Endodermal cell (in vitro differentiated cells): ENCODE measurements around the gene SH3TC1. TPM values are rescaled to one million over a fixed set of nuclear protein-coding genes. Genes with fewer than 3 reads are reported as not detected.

Source experiments
- DNase-seq: peaks from one replicate; pipeline ENCODE4 v3.0.0-alpha.2; 2017
- H3K27ac ChIP-seq: 2 replicates; pipeline ENCODE4 v1.5.1; 2013; ENCODE audit warnings: mild to moderate bottlenecking, low read depth, low read length, moderate library complexity
- H3K27me3 ChIP-seq: 2 replicates; pipeline ENCODE4 v1.6.1; 2013; ENCODE audit warnings: mild to moderate bottlenecking, low read length, moderate library complexity; ENCODE audit not compliant: insufficient read depth, control insufficient read depth, poor library complexity, severe bottlenecking
- H3K36me3 ChIP-seq: 2 replicates; pipeline ENCODE4 v1.7.0; 2013; ENCODE audit warnings: mild to moderate bottlenecking, low read length, moderate library complexity; ENCODE audit not compliant: control insufficient read depth, insufficient read depth
- H3K4me1 ChIP-seq: one replicate; pipeline ENCODE4 v1.7.0; 2013; ENCODE audit warnings: low read length; ENCODE audit not compliant: control insufficient read depth, insufficient read depth
- H3K4me3 ChIP-seq: 2 replicates; pipeline ENCODE4 v1.5.1; 2013; ENCODE audit warnings: mild to moderate bottlenecking, low read length, moderate library complexity
- H3K9ac ChIP-seq: 2 replicates; pipeline ENCODE4 v1.6.1; 2013; ENCODE audit warnings: mild to moderate bottlenecking, low read length, moderate library complexity; ENCODE audit not compliant: poor library complexity, severe bottlenecking; ENCODE audit errors: extremely low read depth
- H3K9me3 ChIP-seq: 2 replicates; pipeline ENCODE4 v1.6.1; 2013; ENCODE audit warnings: mild to moderate bottlenecking, low read length, moderate library complexity; ENCODE audit not compliant: control insufficient read depth
- H3K27ac Mint-ChIP-seq: 2 replicates; pipeline ENCODE4 v1.8.0; 2020; ENCODE audit warnings: mixed read lengths
- H3K27me3 Mint-ChIP-seq: 2 replicates; pipeline ENCODE4 v1.8.0; 2021; ENCODE audit warnings: mild to moderate bottlenecking, mixed read lengths; ENCODE audit not compliant: insufficient read depth
- H3K36me3 Mint-ChIP-seq: 2 replicates; pipeline ENCODE4 v1.8.0; 2020; ENCODE audit warnings: low read depth, mixed read lengths
- H3K4me1 Mint-ChIP-seq: 2 replicates; pipeline ENCODE4 v1.8.0; 2020; ENCODE audit warnings: mixed read lengths
- H3K4me3 Mint-ChIP-seq: 2 replicates; pipeline ENCODE4 v1.8.0; 2020; ENCODE audit warnings: mild to moderate bottlenecking, moderate library complexity, mixed read lengths
- H3K9me3 Mint-ChIP-seq: 2 replicates; pipeline ENCODE4 v1.8.0; 2020; ENCODE audit warnings: mild to moderate bottlenecking, mixed read lengths
- WGBS, 2 experiments: methylation state at CpG; one replicate each; pipeline versions ENCODE4 v1.1.5 to v1.1.7; 2013; ENCODE audit warnings: missing lambda C conversion rate in 2 of 2, mixed read lengths in 1 of 2; ENCODE audit not compliant: insufficient coverage in 1 of 2, insufficient read length in 1 of 2; 5-methylcytosine and 5-hydroxymethylcytosine counted together
- total RNA-seq, 2 donors: library from RNA; stranded (reverse); fragmentation: NEBNext Ultra II Directional in 1 of 2; extraction: Animal tissue kit (Norgen Biotek cat#: 25700) in 1 of 2; gene quantifications; 2 replicates in 1 of 2; 3 replicates in 1 of 2; pipeline ENCODE4 v1.2.1, GENCODE V29; 2021
- TF ChIP-seq, protein P1 (sequence below): fragments of 200-600 bp; sonication (generic); conservative IDR thresholded peaks from 2 replicates; pipeline ENCODE4 v1.5.0; 2021; ENCODE audit warnings: antibody characterized with exemption, mild to moderate bottlenecking

The SH3TC1 gene
- total RNA-seq, 2 donors from 2014 or later: 1.9 to 2.6 TPM

DNA sequence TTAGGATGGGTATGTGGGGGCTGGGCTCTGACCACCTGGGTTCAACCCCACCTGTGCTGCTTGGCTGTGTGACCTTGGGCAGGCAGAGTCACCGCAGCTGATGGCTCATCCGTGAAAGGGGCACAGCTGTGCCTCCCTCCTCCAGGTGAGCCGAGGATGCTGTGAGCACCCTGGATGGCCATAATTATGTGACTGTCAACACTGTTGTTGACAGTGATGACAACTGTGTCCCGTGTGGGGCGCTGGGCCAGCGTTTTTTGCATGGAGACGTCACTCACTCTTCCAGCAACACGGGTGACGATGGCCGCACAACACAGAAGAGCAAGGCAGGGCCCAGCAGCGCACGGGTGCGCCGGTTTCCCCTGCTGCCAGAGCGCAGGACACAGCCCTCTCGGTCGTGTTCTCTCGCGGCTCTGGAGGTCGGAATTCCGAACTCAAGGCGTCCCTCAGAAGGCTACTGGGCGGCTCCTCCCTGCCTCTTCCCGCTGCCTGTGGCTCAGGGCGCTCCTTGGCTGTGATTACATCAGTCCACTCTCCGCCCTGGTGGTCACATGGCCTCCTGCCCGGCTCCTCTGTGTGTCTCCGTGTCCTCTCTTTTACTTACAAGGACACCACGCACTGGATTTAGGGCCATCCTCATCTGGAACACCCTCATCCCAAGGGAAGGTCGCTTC, 1.3 kb downstream of the SH3TC1 start:
- H3K9ac ChIP-seq: no peak overlapping the region
- DNase-seq: no peak
- Mint-ChIP-seq H3K27ac (no peak overlapping the region), H3K4me1 (peaks cover 1% of the 10 kb centered on the region), H3K9me3 (no peaks in the 10 kb centered on the region), H3K36me3 (no peaks in the 10 kb centered on the region), H3K27me3 (no peaks in the 10 kb centered on the region), H3K4me3 (no peak overlapping the region)
- H3K36me3 ChIP-seq: no peaks in the 10 kb centered on the region
- H3K9me3 ChIP-seq: no peaks in the 10 kb centered on the region
- no peak overlapping the region for H3K4me3 ChIP-seq
- WGBS, 2 experiments: 89 to 90% methylated on average over 25 to 30 of the region's 30 CpGs
- H3K27me3 ChIP-seq: no peaks in the 10 kb centered on the region
- no peaks in the 10 kb centered on the region for H3K4me1 ChIP-seq
- TF ChIP-seq, protein P1, sequence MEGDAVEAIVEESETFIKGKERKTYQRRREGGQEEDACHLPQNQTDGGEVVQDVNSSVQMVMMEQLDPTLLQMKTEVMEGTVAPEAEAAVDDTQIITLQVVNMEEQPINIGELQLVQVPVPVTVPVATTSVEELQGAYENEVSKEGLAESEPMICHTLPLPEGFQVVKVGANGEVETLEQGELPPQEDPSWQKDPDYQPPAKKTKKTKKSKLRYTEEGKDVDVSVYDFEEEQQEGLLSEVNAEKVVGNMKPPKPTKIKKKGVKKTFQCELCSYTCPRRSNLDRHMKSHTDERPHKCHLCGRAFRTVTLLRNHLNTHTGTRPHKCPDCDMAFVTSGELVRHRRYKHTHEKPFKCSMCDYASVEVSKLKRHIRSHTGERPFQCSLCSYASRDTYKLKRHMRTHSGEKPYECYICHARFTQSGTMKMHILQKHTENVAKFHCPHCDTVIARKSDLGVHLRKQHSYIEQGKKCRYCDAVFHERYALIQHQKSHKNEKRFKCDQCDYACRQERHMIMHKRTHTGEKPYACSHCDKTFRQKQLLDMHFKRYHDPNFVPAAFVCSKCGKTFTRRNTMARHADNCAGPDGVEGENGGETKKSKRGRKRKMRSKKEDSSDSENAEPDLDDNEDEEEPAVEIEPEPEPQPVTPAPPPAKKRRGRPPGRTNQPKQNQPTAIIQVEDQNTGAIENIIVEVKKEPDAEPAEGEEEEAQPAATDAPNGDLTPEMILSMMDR: no peak
- no peak overlapping the region for H3K27ac ChIP-seq

GRCh38 chr4:8201321-8201781, 2.3 kb downstream of the SH3TC1 start:
- H3K27ac ChIP-seq: no peak overlapping the region
- H3K27me3 Mint-ChIP-seq: no peaks in the 10 kb centered on the region
- no peaks in the 10 kb centered on the region for H3K27me3 ChIP-seq
- no peak overlapping the region for H3K9ac ChIP-seq
- no peaks in the 10 kb centered on the region for H3K36me3 Mint-ChIP-seq
- H3K9me3 Mint-ChIP-seq: no peaks in the 10 kb centered on the region
- H3K4me1 Mint-ChIP-seq: peaks cover 1% of the 10 kb centered on the region
- no peak overlapping the region for H3K4me3 ChIP-seq
- no peaks in the 10 kb centered on the region for H3K4me1 ChIP-seq
- no peak overlapping the region for H3K4me3 Mint-ChIP-seq
- H3K27ac Mint-ChIP-seq: no peak overlapping the region
- TF ChIP-seq, protein P1: no peak
- 75 to 80% methylated on average over 9 of the region's 9 CpGs for WGBS, 2 experiments
- H3K9me3 ChIP-seq: no peaks in the 10 kb centered on the region
- DNase-seq: no peak
- H3K36me3 ChIP-seq: no peaks in the 10 kb centered on the region

DNA sequence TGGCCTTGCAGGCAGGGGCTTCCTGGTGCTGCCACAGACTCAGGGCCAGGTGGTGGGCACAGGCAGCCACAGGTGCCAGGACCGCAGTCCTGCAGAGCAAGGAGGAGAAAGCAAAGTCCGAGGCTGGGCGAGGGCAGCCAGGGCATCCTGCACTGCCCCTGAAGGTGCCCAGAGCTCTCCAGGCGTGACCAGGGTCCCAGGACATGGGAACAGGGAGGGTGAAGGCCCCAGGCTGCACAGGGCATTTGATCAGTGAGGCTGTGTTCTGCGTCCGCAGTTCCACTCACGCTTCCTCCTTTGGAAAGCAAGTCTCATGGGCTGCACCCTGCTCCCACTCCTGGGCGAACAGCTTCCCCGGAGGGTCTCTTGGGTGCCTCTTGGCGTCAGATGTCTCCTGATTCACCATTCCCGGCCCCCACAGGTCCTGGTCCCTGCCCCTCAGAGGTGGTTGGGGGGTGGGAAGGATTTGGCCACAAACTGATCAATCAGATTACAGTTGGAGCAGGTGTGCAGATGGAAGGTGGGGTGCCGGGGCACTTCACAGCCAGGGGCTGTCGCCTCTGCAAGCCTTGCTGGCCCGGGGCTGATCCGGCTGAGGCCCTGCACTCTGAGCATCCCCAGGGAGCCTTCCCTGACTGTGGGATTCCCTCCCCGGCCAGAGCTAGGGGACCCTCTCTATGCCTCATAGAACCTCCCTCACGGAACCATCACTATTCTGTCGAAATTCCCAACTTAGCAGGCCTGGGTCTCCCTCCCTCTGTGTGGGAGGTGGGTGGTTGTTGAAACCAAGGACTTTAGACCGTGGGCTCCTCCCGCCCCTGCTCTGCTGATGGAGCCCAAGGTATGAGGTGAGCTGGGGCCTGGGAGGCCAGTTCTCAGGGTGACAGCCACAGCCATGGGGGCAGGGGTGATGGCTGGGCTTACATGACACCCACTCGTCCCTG, 3.3 kb downstream of the SH3TC1 start:
- H3K9me3 ChIP-seq: no peaks in the 10 kb centered on the region
- no peak overlapping the region for H3K27ac ChIP-seq
- Mint-ChIP-seq H3K9me3 (no peaks in the 10 kb centered on the region), H3K36me3 (no peaks in the 10 kb centered on the region), H3K4me3 (no peak overlapping the region), H3K27me3 (no peaks in the 10 kb centered on the region), H3K27ac (no peak overlapping the region), H3K4me1 (peaks cover 1% of the 10 kb centered on the region)
- 92 to 99% methylated on average over 7 to 20 of the region's 21 CpGs for WGBS, 2 experiments
- no peaks in the 10 kb centered on the region for H3K4me1 ChIP-seq
- H3K36me3 ChIP-seq: no peaks in the 10 kb centered on the region
- no peak overlapping the region for H3K4me3 ChIP-seq
- TF ChIP-seq, protein P1: no peak
- no peak overlapping the region for H3K9ac ChIP-seq
- H3K27me3 ChIP-seq: no peaks in the 10 kb centered on the region
- no peak for DNase-seq
